Uterus (tissue), 4 donors: Measurements from ENCODE around the gene PRSS22. TPM values are rescaled to one million over a fixed set of nuclear protein-coding genes. Genes with fewer than 3 reads are reported as not detected.

Experiments used
- DNase-seq, 2 donors: peaks; one replicate each; pipeline ENCODE4 v3.0.0-alpha.2; 2019 to 2020
- H3K27ac ChIP-seq, 2 donors: fragments of 200-600 bp; sonication (generic); 1 replicate in 1 of 2; 2 replicates in 1 of 2; pipeline ENCODE4 v1.5.1; 2016 to 2018
- H3K27me3 ChIP-seq, 2 donors: fragments of 200-600 bp; sonication (generic); one replicate each; pipeline ENCODE4 v1.5.1; 2018 to 2019; ENCODE audit warnings: control low read depth in 1 of 2
- H3K36me3 ChIP-seq, 2 donors: fragments of 200-600 bp; sonication (generic); one replicate each; pipeline ENCODE4 v1.5.1; 2019; ENCODE audit warnings: control low read depth in 1 of 2
- H3K4me1 ChIP-seq, 2 donors: fragments of 200-600 bp; sonication (generic); one replicate each; pipeline ENCODE4 v1.5.1; 2018 to 2019; ENCODE audit warnings: control low read depth in 1 of 2
- H3K4me3 ChIP-seq, 2 donors: fragments of 200-600 bp; sonication (generic); 1 replicate in 1 of 2; 2 replicates in 1 of 2; pipeline ENCODE4 v1.5.1; 2018 to 2019; ENCODE audit warnings: mild to moderate bottlenecking in 1 of 2
- H3K9me3 ChIP-seq, 2 donors: fragments of 200-600 bp; sonication (generic); one replicate each; pipeline ENCODE4 v1.5.1; 2019; ENCODE audit warnings: control low read depth in 1 of 2
- CTCF ChIP-seq, 4 experiments: fragments of 200-600 bp in 2 of 4; fragments of 450-650 bp in 2 of 4; sonication (generic) in 2 of 4; IDR thresholded peaks; one replicate each; pipeline ENCODE4 v1.5.1; 2016 to 2019; ENCODE audit warnings: antibody characterized with exemption in 4 of 4, mild to moderate bottlenecking in 2 of 4, moderate library complexity in 1 of 4
- POLR2A ChIP-seq, 2 donors: fragments of 450-650 bp; IDR thresholded peaks; one replicate each; pipeline ENCODE4 v1.6.1; 2016; ENCODE audit warnings: antibody characterized with exemption in 2 of 2, mild to moderate bottlenecking in 1 of 2, moderate library complexity in 1 of 2
- intact Hi-C: fragments of 100-400 bp; cut with DNase I; formaldehyde crosslinking; loops from one replicate; pipeline ENCODE4 v1.15.1; 2023; ENCODE audit warnings: low total_unique reads
- total RNA-seq, 4 donors: library from RNA; depleted of rRNA in 3 of 4; stranded (reverse); fragments of >200 nt in 3 of 4; gene quantifications; one replicate each; pipeline versions ENCODE4 v1.1.0 to v1.2.4, GENCODE V29; 2014 to 2023
- donor health status: DM: yes; HTN: yes; CAD: no.

The PRSS22 gene
- total RNA-seq, 4 donors from 2014 or later, result 0.46 to 2.4 TPM; not detected in 2

GRCh38 chr16:2852003-2852730, 5.8 kb downstream of the PRSS22 start:
- DNase-seq, result no peak
- no peak for TF ChIP-seq CTCF (IDR thresholded peaks at IDR 0.05)
- no peak for TF ChIP-seq POLR2A (IDR thresholded peaks at IDR 0.05)
- Histone ChIP-seq H3K36me3 (no peaks in the 10 kb centered on the region), H3K27ac (no peak overlapping the region), H3K27me3 (peaks cover 0 to under 1% of the 10 kb centered on the region in 2 donors), H3K9me3 (no peaks in the 10 kb centered on the region), H3K4me3 (no peak overlapping the region), H3K4me1 (no peaks in the 10 kb centered on the region)
- intact Hi-C loops, result no loop called here

GRCh38 chr16:2848933-2849725, 8.8 kb downstream of the PRSS22 start:
- DNase-seq, result no peak
- Histone ChIP-seq H3K27me3 (no peaks in the 10 kb centered on the region), H3K36me3 (no peaks in the 10 kb centered on the region), H3K4me3 (no peak overlapping the region), H3K4me1 (no peaks in the 10 kb centered on the region), H3K27ac (no peak overlapping the region), H3K9me3 (no peaks in the 10 kb centered on the region)
- no peak for TF ChIP-seq POLR2A (IDR thresholded peaks at IDR 0.05)
- TF ChIP-seq CTCF (IDR thresholded peaks at IDR 0.05), result no peak
- intact Hi-C loops, result no loop called here

GRCh38 chr16:2846511-2847310, 11.3 kb downstream of the PRSS22 start:
- H3K9me3 ChIP-seq, result no peaks in the 10 kb centered on the region
- H3K4me3 ChIP-seq, result no peak overlapping the region
- no peaks in the 10 kb centered on the region for H3K27me3 ChIP-seq
- intact Hi-C loops, result no loop called here
- H3K36me3 ChIP-seq, result no peaks in the 10 kb centered on the region
- H3K4me1 ChIP-seq, result peaks cover 0 to 4% of the 10 kb centered on the region in 2 donors
- no peak overlapping the region for H3K27ac ChIP-seq
- TF ChIP-seq CTCF (IDR thresholded peaks at IDR 0.05) (no peak), POLR2A (IDR thresholded peaks at IDR 0.05) (no peak)
- no peak for DNase-seq

GRCh38 chr16:2845116-2845515, 12.9 kb downstream of the PRSS22 start:
- no peak overlapping the region for H3K4me3 ChIP-seq
- H3K36me3 ChIP-seq, result no peaks in the 10 kb centered on the region
- no peaks in the 10 kb centered on the region for H3K27me3 ChIP-seq
- intact Hi-C loops, result no loop called here
- peaks cover 0 to 4% of the 10 kb centered on the region in 2 donors for H3K4me1 ChIP-seq
- no peak for DNase-seq
- H3K27ac ChIP-seq, result no peak overlapping the region
- H3K9me3 ChIP-seq, result no peaks in the 10 kb centered on the region
- no peak for TF ChIP-seq POLR2A (IDR thresholded peaks at IDR 0.05)
- no peak for TF ChIP-seq CTCF (IDR thresholded peaks at IDR 0.05)
